G401 (cell line): ENCODE measurements around the gene FAM32A. TPM values are rescaled to one million over a fixed set of nuclear protein-coding genes. Genes with fewer than 3 reads are reported as not detected.

ENCODE experiments used
- DNase-seq: peaks from one replicate; pipeline ENCODE4 v3.0.0-alpha.2; 2015; ENCODE audit warnings: low spot score
- in situ Hi-C: cut with HindIII; loops from 2 replicates; pipeline ENCODE4 v1.10.0; 2016; ENCODE audit warnings: low sequenced_read_pairs, mixed read lengths
- total RNA-seq: library from RNA; depleted of rRNA; stranded (reverse); fragments of >200 nt; shearing (Covaris generic); gene quantifications from 2 replicates; pipeline ENCODE4 v1.2.3, GENCODE V29; 2014

Gene FAM32A
- total RNA-seq, 1 experiment from 2014 or later: 161 TPM

- in situ Hi-C loops: no loop called here
- peak; percentile 74 for DNase-seq
Measured at GRCh38 chr19:16216744-16217670, 31.8 kb downstream of the FAM32A start.

- in situ Hi-C loops: no loop called here
- DNase-seq: peak; percentile 31
Measured at GRCh38 chr19:16217716-16218451, 32.7 kb downstream of the FAM32A start.

- in situ Hi-C loops: no loop called here
Measured at GRCh38 chr19:16218851-16219250, 33.6 kb downstream of the FAM32A start.

GRCh38 chr19:16222806-16223205, 37.6 kb downstream of the FAM32A start:
- in situ Hi-C loops: no loop called here
- DNase-seq: no peak

More at GRCh38 chr19:16218851-16219250, 33.6 kb downstream of the FAM32A start:
- no peak for DNase-seq

GRCh38 chr19:16223746-16224145, 38.5 kb downstream of the FAM32A start:
- DNase-seq: no peak
- in situ Hi-C loops: no loop called here

GRCh38 chr19:16224293-16225045, 39.3 kb downstream of the FAM32A start:
- in situ Hi-C loops: loop anchor here (25.0 kb wide), 1 partner anchor 138 kb away; no protein-coding TSS in a partner anchor
- no peak for DNase-seq

GRCh38 chr19:16225279-16226183, 40.3 kb downstream of the FAM32A start:
- in situ Hi-C loops: loop anchor here (25.0 kb wide), 1 partner anchor 137 kb away; no protein-coding TSS in a partner anchor
- no peak for DNase-seq

GRCh38 chr19:16226184-16226591, 41.0 kb downstream of the FAM32A start:
- no peak for DNase-seq

GRCh38 chr19:16226878-16227836, 41.9 kb downstream of the FAM32A start:
- DNase-seq: no peak
- in situ Hi-C loops: loop anchor here (25.0 kb wide), 1 partner anchor 135 kb away; no protein-coding TSS in a partner anchor

More at GRCh38 chr19:16226184-16226591, 41.0 kb downstream of the FAM32A start:
- in situ Hi-C loops: loop anchor here (25.0 kb wide), 1 partner anchor 136 kb away; no protein-coding TSS in a partner anchor

GRCh38 chr19:16227837-16228636, 42.8 kb downstream of the FAM32A start:
- no peak for DNase-seq
- in situ Hi-C loops: loop anchor here (25.0 kb wide), 1 partner anchor 134 kb away; no protein-coding TSS in a partner anchor

- in situ Hi-C loops: loop anchor here (25.0 kb wide), 1 partner anchor 134 kb away; no protein-coding TSS in a partner anchor
- DNase-seq: no peak
Measured at GRCh38 chr19:16228637-16229321, 43.6 kb downstream of the FAM32A start.

GRCh38 chr19:16229322-16229641, 44.1 kb downstream of the FAM32A start:
- DNase-seq: no peak
- in situ Hi-C loops: loop anchor here (25.0 kb wide), 1 partner anchor 133 kb away; no protein-coding TSS in a partner anchor

GRCh38 chr19:16232127-16232526, 46.9 kb downstream of the FAM32A start:
- DNase-seq: no peak
- in situ Hi-C loops: loop anchor here (25.0 kb wide), 1 partner anchor 130 kb away; no protein-coding TSS in a partner anchor

GRCh38 chr19:16232568-16232967, 47.4 kb downstream of the FAM32A start:
- in situ Hi-C loops: loop anchor here (25.0 kb wide), 1 partner anchor 130 kb away; no protein-coding TSS in a partner anchor
- DNase-seq: no peak

- in situ Hi-C loops: loop anchor here (25.0 kb wide), 1 partner anchor 129 kb away; no protein-coding TSS in a partner anchor
- no peak for DNase-seq
Measured at GRCh38 chr19:16233081-16233776, 48.0 kb downstream of the FAM32A start.
